CD14-positive monocyte (primary cell): ENCODE results near the gene GNL3. TPM values are rescaled to one million over a fixed set of nuclear protein-coding genes. Genes with fewer than 3 reads are reported as not detected.
"Not testable (repeated sequence)": the region's sequence is repeated elsewhere in the genome, so short reads cannot be mapped to it uniquely, and the experiment has no call there.

Experiments used
- DNase-seq, 3 donors: peaks; one replicate each; pipeline ENCODE4 v3.0.0-alpha.2; 2011 to 2022
- H2AFZ ChIP-seq: 2 replicates; pipeline ENCODE4 v1.6.0; 2012; ENCODE audit warnings: mild to moderate bottlenecking, low read depth, low read length, inconsistent platforms; ENCODE audit not compliant: insufficient read depth, poor library complexity, severe bottlenecking
- H3K27ac ChIP-seq, 2 donors: 1 replicate in 1 of 2; 2 replicates in 1 of 2; pipeline ENCODE4 v1.5.1; 2012 to 2013; ENCODE audit warnings: low read length in 2 of 2, control low read depth in 1 of 2, inconsistent platforms in 1 of 2, low read depth in 1 of 2, mild to moderate bottlenecking in 1 of 2
- H3K27me3 ChIP-seq, 2 donors: one replicate each; pipeline versions ENCODE4 v1.6.0 to v1.6.1; 2011 to 2013; ENCODE audit warnings: low read length in 2 of 2; ENCODE audit not compliant: control insufficient read depth in 2 of 2, insufficient read depth in 2 of 2
- H3K36me3 ChIP-seq, 2 donors: replicated peaks in 1 of 2; 1 replicate in 1 of 2; 2 replicates in 1 of 2; pipeline versions ENCODE4 v1.5.1 to v1.6.1; 2012 to 2013; ENCODE audit warnings: low read length in 2 of 2, control low read depth in 1 of 2, inconsistent platforms in 1 of 2, mild to moderate bottlenecking in 1 of 2; ENCODE audit not compliant: insufficient read depth in 2 of 2, control insufficient read depth in 1 of 2
- H3K4me1 ChIP-seq, 2 donors: 1 replicate in 1 of 2; 2 replicates in 1 of 2; pipeline versions ENCODE4 v1.5.1 to v1.6.1; 2012 to 2013; ENCODE audit warnings: low read length in 2 of 2, control low read depth in 1 of 2, inconsistent platforms in 1 of 2, mild to moderate bottlenecking in 1 of 2, moderate library complexity in 1 of 2; ENCODE audit not compliant: insufficient read depth in 2 of 2, control insufficient read depth in 1 of 2
- H3K4me2 ChIP-seq: replicated peaks from 2 replicates; pipeline ENCODE3; 2012; ENCODE audit warnings: low read length, moderate library complexity, mild to moderate bottlenecking; ENCODE audit not compliant: poor library complexity, severe bottlenecking; ENCODE audit errors: extremely low read depth
- H3K4me3 ChIP-seq, 3 experiments: fragments of 200-600 bp in 1 of 3; sonication (generic) in 1 of 3; replicated peaks in 1 of 3; 1 replicate in 2 of 3; 2 replicates in 1 of 3; pipeline ENCODE4 v1.5.1; 2011 to 2013; ENCODE audit warnings: low read length in 3 of 3, mild to moderate bottlenecking in 3 of 3, control low read depth in 2 of 3, low read depth in 2 of 3, inconsistent platforms in 1 of 3, moderate library complexity in 1 of 3
- H3K79me2 ChIP-seq: 2 replicates; pipeline ENCODE4 v1.6.0; 2012; ENCODE audit warnings: mild to moderate bottlenecking, control low read depth, inconsistent platforms, low read length, moderate library complexity; ENCODE audit not compliant: insufficient read depth
- H3K9ac ChIP-seq: 2 replicates; pipeline ENCODE4 v1.6.0; 2017; ENCODE audit warnings: low read length, mild to moderate bottlenecking; ENCODE audit not compliant: insufficient read depth, poor library complexity, severe bottlenecking
- H3K9me3 ChIP-seq, 2 donors: replicated peaks in 1 of 2; 1 replicate in 1 of 2; 2 replicates in 1 of 2; pipeline versions ENCODE4 v1.5.1 to v1.6.1; 2012 to 2013; ENCODE audit warnings: low read length in 2 of 2, control low read depth in 1 of 2; ENCODE audit not compliant: control insufficient read depth in 1 of 2, insufficient read depth in 1 of 2
- H4K20me1 ChIP-seq: 2 replicates; pipeline ENCODE4 v1.6.0; 2012; ENCODE audit warnings: mild to moderate bottlenecking, low read length, control low read depth, moderate library complexity; ENCODE audit not compliant: insufficient read depth
- H3K27ac Mint-ChIP-seq, 7 donors: one replicate each; pipeline ENCODE4 v1.8.0; 2020; ENCODE audit warnings: mild to moderate bottlenecking in 7 of 7, mixed read lengths in 7 of 7, moderate library complexity in 6 of 7, inconsistent platforms in 2 of 7
- H3K27me3 Mint-ChIP-seq, 3 donors: one replicate each; pipeline ENCODE4 v1.8.0; 2021 to 2022; ENCODE audit warnings: low read depth in 3 of 3, mild to moderate bottlenecking in 3 of 3, mixed read lengths in 3 of 3, moderate library complexity in 3 of 3, inconsistent platforms in 1 of 3
- H3K36me3 Mint-ChIP-seq, 2 donors: one replicate each; pipeline ENCODE4 v1.8.0; 2020; ENCODE audit warnings: mixed read lengths in 2 of 2, inconsistent platforms in 1 of 2, mild to moderate bottlenecking in 1 of 2
- H3K4me1 Mint-ChIP-seq: one replicate; pipeline ENCODE4 v1.8.0; 2020; ENCODE audit warnings: mild to moderate bottlenecking, mixed read lengths
- H3K4me3 Mint-ChIP-seq, 2 donors: one replicate each; pipeline ENCODE4 v1.8.0; 2020; ENCODE audit warnings: mild to moderate bottlenecking in 2 of 2, mixed read lengths in 2 of 2, moderate library complexity in 1 of 2
- H3K9me3 Mint-ChIP-seq, 7 donors: one replicate each; pipeline ENCODE4 v1.8.0; 2020 to 2022; ENCODE audit warnings: mixed read lengths in 7 of 7, mild to moderate bottlenecking in 6 of 7, moderate library complexity in 6 of 7, inconsistent platforms in 2 of 7
- WGBS: methylation state at CpG from one replicate; pipeline ENCODE4 v1.1.5; 2013; ENCODE audit warnings: missing lambda C conversion rate; ENCODE audit not compliant: insufficient coverage; 5-methylcytosine and 5-hydroxymethylcytosine counted together
- intact Hi-C, 2 donors: fragments of 100-400 bp; cut with micrococcal nuclease; formaldehyde crosslinking; loops; one replicate each; pipeline versions ENCODE4 v1.15.0 to v1.15.1; 2023
- polyA plus RNA-seq, 3 donors: library from polyadenylated mRNA; depleted of rRNA in 1 of 3; unstranded in 2 of 3; stranded (reverse) in 1 of 3; fragments of 300-500 nt in 2 of 3; fragments of >200 nt in 1 of 3; fragmentation: Illumina TruSeq in 2 of 3; gene quantifications; 1 replicate in 2 of 3; 2 replicates in 1 of 3; pipeline ENCODE4 v1.2.3, GENCODE V29; 2012 to 2021
- TF ChIP-seq, protein P1 (sequence below): fragments of 200-600 bp; IDR thresholded peaks from one replicate; pipeline ENCODE4 v1.8.0; 2022; ENCODE audit warnings: antibody characterized with exemption, mild to moderate bottlenecking

GNL3 gene
- polyA plus RNA-seq, 3 donors = 13.4 to 18.7 (median 16.7) TPM

DNA sequence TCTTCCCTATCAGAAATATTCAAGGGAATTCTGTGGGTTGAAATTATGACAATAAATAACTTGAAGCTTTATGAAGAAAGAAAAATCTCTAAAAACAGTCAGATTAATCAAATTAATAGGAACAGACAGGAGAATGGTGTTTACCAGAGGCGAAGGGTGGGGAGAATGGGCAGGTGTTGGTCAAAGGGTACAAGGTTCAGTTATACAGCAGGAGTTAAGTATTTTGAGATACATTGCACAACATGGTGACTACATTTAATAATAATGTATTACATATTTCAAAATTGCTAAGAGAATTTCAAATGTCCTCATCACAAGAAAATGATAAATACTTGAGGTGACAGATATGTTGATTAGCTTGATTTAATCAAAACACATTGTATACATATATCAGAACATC, 38.7 kb downstream of the GNL3 start:
- Histone ChIP-seq H3K4me3 (no peak overlapping the region), H4K20me1 (no peaks in the 10 kb centered on the region), H3K4me1 (peaks cover 35% of the 10 kb centered on the region in 2 donors), H3K9ac (no peak overlapping the region), H3K27ac (no peak overlapping the region), H3K27me3 (no peaks in the 10 kb centered on the region), H3K4me2 (no peak overlapping the region), H2AFZ (no peak overlapping the region), H3K9me3 (peaks cover 15 to 16% of the 10 kb centered on the region in 2 donors), H3K79me2 (peaks cover 5% of the 10 kb centered on the region), H3K36me3 (peaks cover 6 to 22% of the 10 kb centered on the region in 2 donors)
- WGBS = no CpG with 5 or more reads among the region's 1 CpG
- no peak for DNase-seq
- peaks cover 42% of the 10 kb centered on the region for H3K4me1 Mint-ChIP-seq
- H3K36me3 Mint-ChIP-seq = peaks cover 19 to 45% of the 10 kb centered on the region in 2 donors
- TF ChIP-seq, protein P1, sequence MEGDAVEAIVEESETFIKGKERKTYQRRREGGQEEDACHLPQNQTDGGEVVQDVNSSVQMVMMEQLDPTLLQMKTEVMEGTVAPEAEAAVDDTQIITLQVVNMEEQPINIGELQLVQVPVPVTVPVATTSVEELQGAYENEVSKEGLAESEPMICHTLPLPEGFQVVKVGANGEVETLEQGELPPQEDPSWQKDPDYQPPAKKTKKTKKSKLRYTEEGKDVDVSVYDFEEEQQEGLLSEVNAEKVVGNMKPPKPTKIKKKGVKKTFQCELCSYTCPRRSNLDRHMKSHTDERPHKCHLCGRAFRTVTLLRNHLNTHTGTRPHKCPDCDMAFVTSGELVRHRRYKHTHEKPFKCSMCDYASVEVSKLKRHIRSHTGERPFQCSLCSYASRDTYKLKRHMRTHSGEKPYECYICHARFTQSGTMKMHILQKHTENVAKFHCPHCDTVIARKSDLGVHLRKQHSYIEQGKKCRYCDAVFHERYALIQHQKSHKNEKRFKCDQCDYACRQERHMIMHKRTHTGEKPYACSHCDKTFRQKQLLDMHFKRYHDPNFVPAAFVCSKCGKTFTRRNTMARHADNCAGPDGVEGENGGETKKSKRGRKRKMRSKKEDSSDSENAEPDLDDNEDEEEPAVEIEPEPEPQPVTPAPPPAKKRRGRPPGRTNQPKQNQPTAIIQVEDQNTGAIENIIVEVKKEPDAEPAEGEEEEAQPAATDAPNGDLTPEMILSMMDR = no peak
- no peak overlapping the region for H3K4me3 Mint-ChIP-seq
- H3K9me3 Mint-ChIP-seq = peaks cover 5 to 16% (median 14%) of the 10 kb centered on the region in 7 donors
- intact Hi-C loops = no loop called here
- H3K27me3 Mint-ChIP-seq = no peaks in the 10 kb centered on the region
- H3K27ac Mint-ChIP-seq = no peak overlapping the region

DNA sequence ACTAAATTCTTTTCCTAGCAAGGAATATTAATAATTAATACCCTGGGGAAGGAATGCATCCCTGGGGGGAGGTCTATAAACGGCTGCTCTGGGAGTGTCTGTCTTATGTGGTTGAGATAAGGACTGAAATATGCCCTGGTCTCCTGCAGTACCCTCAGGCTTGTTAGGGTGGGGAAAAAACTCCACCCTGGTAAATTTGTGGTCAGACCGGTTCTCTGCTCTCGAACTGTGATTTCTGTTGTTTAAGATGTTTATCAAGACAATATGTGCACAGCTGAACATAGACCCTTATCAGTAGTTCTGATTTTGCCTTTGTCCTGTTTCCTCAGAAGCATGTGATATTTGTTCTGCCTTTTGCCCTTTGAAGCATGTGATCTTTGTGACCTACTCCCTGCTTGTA, 42.9 kb downstream of the GNL3 start:
- H3K4me1 ChIP-seq, H3K27ac Mint-ChIP-seq, intact Hi-C loops, H3K27me3 ChIP-seq, DNase-seq, H3K79me2 ChIP-seq, H3K4me3 ChIP-seq, H3K4me2 ChIP-seq, H3K9ac ChIP-seq, H2AFZ ChIP-seq, H3K27me3 Mint-ChIP-seq, H4K20me1 ChIP-seq, H3K4me3 Mint-ChIP-seq, H3K27ac ChIP-seq: not testable (repeated sequence)
- peaks cover 26 to 43% of the 10 kb centered on the region in 2 donors for H3K9me3 ChIP-seq
- Mint-ChIP-seq H3K9me3 (peaks cover 17 to 41% (median 32%) of the 10 kb centered on the region in 7 donors), H3K36me3 (peaks cover 52 to 74% of the 10 kb centered on the region in 2 donors), H3K4me1 (peaks cover 19% of the 10 kb centered on the region)
- H3K36me3 ChIP-seq = peaks cover 22 to 62% of the 10 kb centered on the region in 2 donors
- WGBS = no CpG with 5 or more reads among the region's 3 CpGs
